Lower leg skin (tissue), 3 donors: Measurements from ENCODE around the gene COTL1.

ENCODE experiments used
- POLR2A ChIP-seq, 2 donors: fragments of 450-650 bp; IDR thresholded peaks; one replicate each; pipeline ENCODE4 v1.6.1; 2016 to 2017; ENCODE audit warnings: antibody characterized with exemption in 2 of 2, mild to moderate bottlenecking in 1 of 2, moderate library complexity in 1 of 2
- TF ChIP-seq, protein P1 (sequence below), 3 donors: fragments of 450-650 bp; IDR thresholded peaks; one replicate each; pipeline ENCODE4 v1.5.1; 2016; ENCODE audit warnings: antibody characterized with exemption in 3 of 3, mild to moderate bottlenecking in 3 of 3, moderate library complexity in 2 of 3

DNA sequence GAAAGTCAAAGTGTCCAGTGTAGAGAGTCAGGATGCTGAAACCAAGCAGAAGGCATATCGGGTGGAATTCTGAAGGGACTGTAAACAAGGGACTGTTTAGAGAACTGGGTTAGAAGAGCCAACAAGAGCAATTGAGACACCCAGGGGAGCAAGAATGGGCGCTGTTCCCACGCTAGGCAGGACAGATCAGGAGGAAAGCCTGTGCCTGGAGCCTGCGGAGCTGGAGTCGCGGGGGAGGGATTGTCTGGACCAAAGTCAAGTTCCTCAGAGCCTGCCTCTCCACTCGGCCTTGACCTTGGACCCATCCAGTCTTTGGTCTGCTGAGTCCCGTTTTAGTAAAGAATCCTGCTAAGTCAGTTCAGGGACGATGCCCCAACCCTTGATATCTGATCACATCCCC lies 15.7 kb upstream of the COTL1 start:
- TF ChIP-seq, protein P1, sequence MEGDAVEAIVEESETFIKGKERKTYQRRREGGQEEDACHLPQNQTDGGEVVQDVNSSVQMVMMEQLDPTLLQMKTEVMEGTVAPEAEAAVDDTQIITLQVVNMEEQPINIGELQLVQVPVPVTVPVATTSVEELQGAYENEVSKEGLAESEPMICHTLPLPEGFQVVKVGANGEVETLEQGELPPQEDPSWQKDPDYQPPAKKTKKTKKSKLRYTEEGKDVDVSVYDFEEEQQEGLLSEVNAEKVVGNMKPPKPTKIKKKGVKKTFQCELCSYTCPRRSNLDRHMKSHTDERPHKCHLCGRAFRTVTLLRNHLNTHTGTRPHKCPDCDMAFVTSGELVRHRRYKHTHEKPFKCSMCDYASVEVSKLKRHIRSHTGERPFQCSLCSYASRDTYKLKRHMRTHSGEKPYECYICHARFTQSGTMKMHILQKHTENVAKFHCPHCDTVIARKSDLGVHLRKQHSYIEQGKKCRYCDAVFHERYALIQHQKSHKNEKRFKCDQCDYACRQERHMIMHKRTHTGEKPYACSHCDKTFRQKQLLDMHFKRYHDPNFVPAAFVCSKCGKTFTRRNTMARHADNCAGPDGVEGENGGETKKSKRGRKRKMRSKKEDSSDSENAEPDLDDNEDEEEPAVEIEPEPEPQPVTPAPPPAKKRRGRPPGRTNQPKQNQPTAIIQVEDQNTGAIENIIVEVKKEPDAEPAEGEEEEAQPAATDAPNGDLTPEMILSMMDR (IDR thresholded peaks at IDR 0.05): no peak
- TF ChIP-seq POLR2A (IDR thresholded peaks at IDR 0.05): no peak
